ENCODE measurements around the gene CLIC4. TPM values are rescaled to one million over a fixed set of nuclear protein-coding genes. Genes with fewer than 3 reads are reported as not detected.

The CLIC4 gene
- total and polyA plus RNA-seq, 11 donors = 111 to 917 (median 387) TPM

GRCh38 chr1:24748191-24749121 lies 3.2 kb downstream of the CLIC4 start:
- WGBS, 4 donors = 58 to 66% (median 64%) methylated on average over 14 of the region's 14 CpGs
- Histone ChIP-seq H3K27ac (peak overlapping the region in 11 of 12 donors; percentile 8 to 99 (median 57)), H3K4me3 (peak overlapping the region in 10 of 12 donors; percentile 78 to 98 (median 91)), H3K9me3 (no peaks in the 10 kb centered on the region), H3K36me3 (peaks cover 0 to 4% (median 0%) of the 10 kb centered on the region in 9 donors), H3K27me3 (no peaks in the 10 kb centered on the region), H3K4me1 (peaks cover 4 to 86% (median 61%) of the 10 kb centered on the region in 12 donors)
- no peak for TF ChIP-seq CTCF (IDR thresholded peaks at IDR 0.05)
- TF ChIP-seq POLR2A (IDR thresholded peaks at IDR 0.05) = no peak
- intact Hi-C loops (cut with DNase I) = loop anchor here in 8 of 10 donors (2.0 to 10.0 kb wide), 7 partner anchors 18 to 80 kb away; no protein-coding TSS in a partner anchor
- ATAC-seq = no peak
- DNase-seq = no peak

GRCh38 chr1:24749252-24749651 lies 4.0 kb downstream of the CLIC4 start:
- Histone ChIP-seq H3K36me3 (peaks cover 0 to 4% (median 0%) of the 10 kb centered on the region in 9 donors), H3K27me3 (no peaks in the 10 kb centered on the region), H3K9me3 (no peaks in the 10 kb centered on the region), H3K4me3 (peak overlapping the region in 3 of 12 donors; percentile 15 to 97 (median 22)), H3K4me1 (peaks cover 4 to 86% (median 61%) of the 10 kb centered on the region in 12 donors), H3K27ac (peak overlapping the region in 3 of 12 donors; percentile 39 to 99 (median 57))
- no peak for ATAC-seq
- intact Hi-C loops (cut with DNase I) = loop anchor here in 8 of 10 donors (2.0 to 10.0 kb wide), 7 partner anchors 18 to 80 kb away; no protein-coding TSS in a partner anchor
- WGBS, 4 donors = 83 to 91% (median 88%) methylated on average over 1 of the region's 1 CpG
- no peak for DNase-seq
- TF ChIP-seq CTCF (IDR thresholded peaks at IDR 0.05) = no peak
- no peak for TF ChIP-seq POLR2A (IDR thresholded peaks at IDR 0.05)

- DNase-seq (no peak), ATAC-seq (no peak)
- H3K4me3 ChIP-seq = no peak overlapping the region
- no peaks in the 10 kb centered on the region for H3K9me3 ChIP-seq
- peaks cover 0 to 4% (median 0%) of the 10 kb centered on the region in 9 donors for H3K36me3 ChIP-seq
- no peaks in the 10 kb centered on the region for H3K27me3 ChIP-seq
- TF ChIP-seq POLR2A (IDR thresholded peaks at IDR 0.05) (no peak), CTCF (IDR thresholded peaks at IDR 0.05) (no peak)
- 67 to 76% (median 71%) methylated on average over 7 to 8 of the region's 8 CpGs for WGBS, 4 donors
- H3K27ac ChIP-seq = peak overlapping the region in 3 of 12 donors; percentile 10 to 99 (median 13)
- intact Hi-C loops (cut with DNase I) = loop anchor here in 8 of 10 donors (2.0 to 10.0 kb wide), 7 partner anchors 17 to 79 kb away; no protein-coding TSS in a partner anchor
- peaks cover 4 to 87% (median 63%) of the 10 kb centered on the region in 12 donors for H3K4me1 ChIP-seq
Observed at GRCh38 chr1:24749886-24750285, 4.6 kb downstream of the CLIC4 start.

- Histone ChIP-seq H3K27ac (peak overlapping the region in 9 of 12 donors; percentile 6 to 53 (median 48)), H3K4me3 (peak overlapping the region in 2 of 12 donors; percentile 3 to 12), H3K27me3 (no peaks in the 10 kb centered on the region), H3K4me1 (peaks cover 4 to 86% (median 62%) of the 10 kb centered on the region in 12 donors), H3K36me3 (peaks cover 0 to 4% (median 0%) of the 10 kb centered on the region in 9 donors), H3K9me3 (no peaks in the 10 kb centered on the region)
- no peak for DNase-seq
- intact Hi-C loops (cut with DNase I) = no loop called here
- TF ChIP-seq POLR2A (IDR thresholded peaks at IDR 0.05) (no peak), CTCF (IDR thresholded peaks at IDR 0.05) (no peak)
- peak; percentile 38 to 57 (median 49) for ATAC-seq
- 48 to 53% (median 53%) methylated on average over 1 of the region's 1 CpG for WGBS, 4 donors
Observed at GRCh38 chr1:24751833-24752232, 6.6 kb downstream of the CLIC4 start.
